ENCODE results near the gene INPP5A.
"Not testable (repeated sequence)": the region's sequence is repeated elsewhere in the genome, so short reads cannot be mapped to it uniquely, and the experiment has no call there.

Gene INPP5A

DNA sequence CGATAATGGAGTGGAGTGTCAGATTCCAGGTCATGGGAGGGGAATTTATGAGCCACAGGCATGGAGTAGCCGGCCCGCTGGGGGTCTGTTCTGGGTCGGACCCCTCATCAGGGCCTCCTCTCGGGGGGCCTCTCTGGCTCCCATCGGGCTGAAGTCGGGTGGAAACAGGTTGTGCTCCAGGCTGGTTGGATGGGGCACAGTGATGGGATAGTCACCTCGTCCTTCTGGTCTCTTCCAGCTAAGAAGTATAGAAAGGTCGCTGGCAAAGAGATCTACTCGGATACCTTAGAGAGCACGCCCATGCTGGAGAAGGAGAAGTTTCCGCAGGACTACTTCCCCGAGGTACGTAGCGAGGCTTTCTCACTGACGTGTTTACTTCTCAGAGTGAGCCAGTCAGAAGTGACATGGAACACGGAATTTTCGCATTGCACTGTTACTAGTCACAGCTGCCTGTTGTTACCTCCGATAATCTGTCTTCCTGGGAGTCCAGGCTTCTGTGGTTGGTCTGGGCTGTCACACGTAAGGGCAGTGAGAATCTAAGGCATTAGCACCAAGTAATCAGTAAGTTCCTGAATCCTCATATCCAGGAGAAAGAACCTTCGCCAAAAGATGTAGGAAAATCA lies 160.1 kb downstream of the INPP5A start:
- no peak for DNase-seq

- DNase-seq: no peak
These were observed 160.7 kb downstream of the INPP5A start for GRCh38 chr10:132698211-132698751.

- no peak for DNase-seq
These were observed 161.3 kb downstream of the INPP5A start for GRCh38 chr10:132698761-132699391.

DNA sequence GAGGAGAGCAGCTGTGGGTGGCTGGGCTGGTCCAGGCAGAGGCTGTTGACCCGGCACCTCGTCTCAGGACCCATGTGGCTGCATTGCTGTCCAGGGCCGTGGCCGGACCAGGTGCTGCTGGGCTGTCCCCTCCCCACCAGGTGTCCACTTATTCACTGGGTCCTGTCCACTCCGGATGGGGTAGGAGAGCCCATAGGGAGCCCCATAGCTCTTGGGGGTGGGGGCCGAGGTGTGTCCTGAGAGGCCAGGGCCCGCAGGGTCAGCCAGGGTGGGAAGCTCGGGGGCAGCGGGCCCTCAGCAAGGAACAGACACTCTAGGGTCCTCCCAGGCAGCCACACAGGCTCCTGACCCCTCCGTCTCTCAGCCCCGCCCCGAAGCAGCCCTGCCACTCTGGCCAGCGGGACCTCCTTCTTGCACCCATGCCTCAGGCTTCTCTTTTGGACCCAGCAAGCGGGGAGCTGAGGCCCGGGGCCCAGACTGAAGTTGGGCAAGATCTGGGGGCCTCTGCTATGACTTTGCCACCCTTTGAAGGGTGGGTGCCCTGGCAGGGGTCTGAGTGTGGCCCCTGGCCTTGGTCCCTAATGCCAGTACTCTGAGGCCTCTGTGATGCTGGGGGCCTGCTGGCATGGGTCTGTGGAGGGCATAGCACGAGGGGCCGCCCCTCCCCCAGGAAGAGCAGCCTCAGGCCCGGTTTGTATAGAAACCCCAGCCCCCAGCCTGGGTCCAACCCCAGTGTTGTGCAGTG lies 162.0 kb downstream of the INPP5A start:
- no peak for DNase-seq

DNA sequence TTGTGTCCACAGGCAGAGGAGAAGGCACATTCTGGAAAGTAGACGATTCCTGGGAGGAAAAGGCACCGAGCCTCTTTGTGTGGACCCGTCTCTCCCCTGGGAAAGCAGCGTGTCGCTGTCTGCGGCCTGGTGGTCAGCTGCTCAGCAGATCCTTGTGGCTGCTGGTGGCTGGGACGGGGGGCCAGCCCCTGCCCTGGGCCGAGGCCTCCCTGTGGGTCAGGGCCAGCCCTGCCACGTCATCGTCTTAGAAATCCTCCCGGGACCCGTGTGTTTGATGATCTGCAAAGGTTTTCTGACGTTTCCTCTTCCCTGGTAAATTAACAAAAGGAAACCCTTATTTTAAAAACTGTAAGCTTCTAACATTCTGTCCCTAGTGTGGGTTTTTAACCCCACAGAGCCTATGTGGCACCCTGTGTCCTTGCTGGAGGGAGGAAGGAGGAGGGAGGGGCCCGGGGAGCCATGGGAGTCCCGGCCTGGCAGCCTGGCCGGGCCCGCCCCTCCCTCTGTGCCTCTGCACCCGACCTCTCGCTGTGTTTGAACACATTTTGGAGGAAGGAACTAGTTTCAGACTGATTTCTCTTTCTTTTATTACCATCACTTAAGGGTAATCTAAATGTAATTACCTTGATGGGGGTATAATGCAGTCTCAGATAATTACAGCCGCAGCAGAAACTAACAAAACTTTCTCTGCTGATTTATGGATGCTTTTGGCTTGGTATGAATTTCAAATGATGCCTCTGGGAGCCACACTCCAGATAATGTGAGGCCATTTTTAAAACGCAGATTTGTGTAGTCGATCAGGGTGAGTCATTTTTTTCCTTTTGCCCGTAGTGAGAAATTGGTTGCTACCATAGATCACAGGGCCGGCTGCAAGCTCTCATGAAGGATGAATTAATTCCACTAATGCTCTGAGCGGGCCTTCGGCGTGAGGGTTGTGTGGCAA lies 162.8 kb downstream of the INPP5A start:
- DNase-seq: no peak

- no peak for DNase-seq
These were observed 163.7 kb downstream of the INPP5A start for GRCh38 chr10:132701099-132701845.

GRCh38 chr10:132701846-132702190 lies 164.2 kb downstream of the INPP5A start:
- DNase-seq: no peak

DNA sequence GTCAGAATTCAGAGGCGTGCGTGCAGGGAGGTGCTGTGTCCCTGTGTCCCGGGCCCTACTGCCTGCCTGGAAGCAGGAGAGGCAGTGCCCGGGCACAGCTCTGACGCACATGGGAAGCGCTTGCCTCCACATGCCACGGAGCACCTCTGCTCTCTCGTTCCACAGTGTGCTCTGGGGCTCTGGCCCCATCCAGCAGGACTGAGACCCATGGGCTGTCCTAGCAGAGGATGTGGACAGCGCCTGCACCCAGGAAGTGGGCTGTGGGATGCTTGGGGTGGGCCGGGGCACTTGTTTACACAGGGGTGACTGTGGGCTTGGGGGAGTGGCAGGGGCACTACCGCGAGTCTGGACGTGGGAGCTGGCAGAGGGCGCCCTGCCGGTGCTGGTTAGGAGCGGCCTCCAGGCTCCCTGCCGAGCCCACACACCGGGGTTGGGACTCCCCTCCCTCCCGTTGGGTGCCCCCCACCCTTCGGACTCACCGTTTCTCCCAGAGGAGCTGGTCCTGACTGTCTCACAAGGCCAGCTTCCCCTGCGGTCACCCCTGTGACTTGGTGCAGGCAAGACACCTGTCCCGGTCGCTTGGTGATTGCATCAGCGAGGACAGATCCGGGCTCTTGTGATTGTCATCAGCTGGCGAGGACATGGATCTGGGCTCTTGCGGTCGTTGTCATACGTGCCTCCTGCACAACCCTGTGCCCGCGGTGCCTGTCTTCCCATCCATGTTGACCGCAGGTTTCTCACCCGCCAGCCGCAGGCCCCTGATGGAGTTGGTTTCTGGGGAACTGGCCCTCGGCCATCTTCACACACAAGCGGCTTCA lies 165.2 kb downstream of the INPP5A start:
- DNase-seq: no peak

DNA sequence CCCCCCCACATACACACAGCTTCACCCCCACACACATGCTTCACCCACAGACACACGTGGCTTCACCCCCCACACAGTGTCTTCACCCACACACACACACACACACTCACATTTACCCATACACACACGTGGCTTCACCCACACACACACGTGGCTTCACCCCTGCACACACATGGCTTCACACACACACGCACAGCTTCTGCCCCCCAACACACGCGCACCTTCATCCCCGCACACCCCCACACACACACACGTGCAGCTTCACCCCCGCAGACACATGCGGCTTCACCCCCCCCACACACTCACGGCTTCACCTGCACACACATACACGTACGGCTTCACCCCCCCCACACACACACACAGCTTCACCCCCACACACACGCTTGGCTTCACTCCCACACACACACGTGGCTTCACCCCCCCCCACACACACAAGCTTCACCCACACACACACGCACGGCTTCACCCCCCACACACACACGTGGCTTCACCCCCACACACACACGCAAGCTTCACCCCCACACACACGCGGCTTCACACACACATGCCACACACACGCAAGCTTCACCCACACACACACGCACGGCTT lies 165.9 kb downstream of the INPP5A start:
- DNase-seq: no peak

- DNase-seq: no peak
These were observed 166.6 kb downstream of the INPP5A start for GRCh38 chr10:132704008-132704814.

DNA sequence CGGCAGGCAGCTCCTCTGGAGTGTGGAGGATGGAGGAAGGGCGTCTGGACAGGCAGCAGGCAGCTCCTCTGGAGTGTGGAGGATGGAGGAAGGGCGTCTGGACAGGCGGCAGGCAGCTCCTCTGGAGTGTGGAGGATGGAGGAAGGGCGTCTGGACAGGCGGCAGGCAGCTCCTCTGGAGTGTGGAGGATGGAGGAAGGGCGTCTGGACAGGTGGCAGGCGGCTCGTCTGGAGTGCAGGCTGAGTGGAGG lies 167.2 kb downstream of the INPP5A start:
- DNase-seq: not testable (repeated sequence)

DNA sequence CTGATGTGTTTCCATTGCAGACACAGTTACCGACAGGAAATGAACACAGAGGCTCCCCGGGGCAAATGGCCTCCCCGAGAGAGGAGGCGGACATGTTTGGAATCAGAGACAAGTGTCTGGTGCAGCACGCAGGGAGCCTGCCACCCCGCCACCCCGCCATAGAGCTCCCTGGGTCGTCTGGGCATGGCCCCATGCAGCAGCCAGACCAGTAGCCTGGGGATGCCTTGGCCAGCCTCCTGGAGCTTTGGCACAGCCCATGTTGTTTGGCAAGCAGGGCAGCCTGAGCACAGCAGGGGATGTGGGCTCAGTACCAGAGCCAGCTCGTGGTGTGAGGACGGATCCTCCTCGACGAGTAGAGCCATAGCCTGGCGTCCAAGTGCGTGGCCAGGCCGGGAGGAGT lies 167.6 kb downstream of the INPP5A start:
- DNase-seq: no peak

- no peak for DNase-seq
These were observed 168.4 kb downstream of the INPP5A start for GRCh38 chr10:132705943-132706342.

- no peak for DNase-seq
These were observed 169.1 kb downstream of the INPP5A start for GRCh38 chr10:132706701-132707100.

DNA sequence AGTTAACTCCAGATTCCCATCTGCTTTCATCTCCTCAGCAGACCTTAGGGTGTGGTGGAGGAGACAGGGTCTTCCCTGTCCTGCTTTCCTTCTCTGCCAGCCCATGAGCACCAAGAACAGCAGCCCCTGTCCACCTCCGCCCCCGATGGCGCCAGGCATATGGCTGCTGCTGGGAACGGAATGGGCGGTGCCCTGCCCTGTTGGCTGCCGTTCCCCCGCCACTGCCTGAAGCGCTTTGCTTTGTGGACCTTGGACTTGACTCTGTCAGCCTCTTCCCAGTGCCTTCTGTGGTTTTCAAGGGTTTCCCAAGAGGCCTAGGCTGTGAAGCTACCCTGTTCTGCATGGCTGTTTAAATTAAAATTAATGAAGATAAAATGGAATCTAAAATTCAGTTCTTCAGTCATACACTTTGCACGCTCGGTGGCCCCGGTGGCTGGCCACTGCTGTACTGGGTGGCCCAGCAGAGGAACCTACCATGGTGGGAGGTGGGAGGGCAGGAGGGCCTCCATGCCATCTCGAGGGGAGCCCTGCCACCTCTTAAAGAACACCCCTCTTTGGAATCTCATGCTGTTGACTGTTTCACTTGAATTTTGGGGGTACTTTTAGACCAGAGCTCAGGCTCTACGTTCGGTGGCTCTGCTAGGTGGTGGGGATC lies 169.7 kb downstream of the INPP5A start:
- DNase-seq: no peak

DNA sequence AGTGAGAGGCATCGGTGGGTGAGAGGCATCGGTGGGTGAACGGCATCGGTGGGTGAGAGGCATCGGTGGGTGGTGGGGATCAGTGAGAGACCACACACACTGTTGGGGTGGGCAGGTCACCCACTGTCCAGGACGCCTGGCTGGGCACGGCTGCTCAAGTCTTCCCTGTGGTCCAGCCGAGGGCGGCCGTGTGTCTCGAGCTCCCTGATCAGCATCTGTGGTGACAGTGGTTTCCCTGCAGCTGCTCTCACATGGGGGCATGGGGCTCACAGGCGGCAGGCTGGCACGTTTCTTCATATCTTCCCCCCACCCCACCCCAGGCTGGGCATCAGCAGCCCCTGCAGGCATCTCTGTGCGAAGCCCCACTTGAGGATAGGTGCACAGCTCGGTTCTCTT lies 170.2 kb downstream of the INPP5A start:
- DNase-seq: no peak

DNA sequence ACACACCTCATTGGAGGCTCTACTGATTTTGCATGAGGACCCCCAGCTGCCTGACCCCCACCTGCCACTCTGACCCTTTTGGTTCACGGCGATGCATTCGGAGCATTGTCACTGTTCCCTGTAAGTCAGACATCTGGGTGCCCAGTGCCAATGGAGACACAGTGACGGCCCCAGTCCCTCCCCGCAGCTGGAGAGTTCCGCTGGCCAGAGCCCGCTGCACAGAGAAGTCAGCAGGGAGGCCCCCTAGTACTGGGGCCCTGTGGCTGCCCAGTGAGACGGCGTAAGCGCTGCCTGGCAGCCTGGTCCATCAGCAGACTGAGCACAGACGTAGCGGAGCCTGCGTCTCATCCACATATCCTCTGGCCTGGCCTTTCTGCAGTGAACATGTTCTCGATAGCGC lies 170.9 kb downstream of the INPP5A start:
- no peak for DNase-seq

DNA sequence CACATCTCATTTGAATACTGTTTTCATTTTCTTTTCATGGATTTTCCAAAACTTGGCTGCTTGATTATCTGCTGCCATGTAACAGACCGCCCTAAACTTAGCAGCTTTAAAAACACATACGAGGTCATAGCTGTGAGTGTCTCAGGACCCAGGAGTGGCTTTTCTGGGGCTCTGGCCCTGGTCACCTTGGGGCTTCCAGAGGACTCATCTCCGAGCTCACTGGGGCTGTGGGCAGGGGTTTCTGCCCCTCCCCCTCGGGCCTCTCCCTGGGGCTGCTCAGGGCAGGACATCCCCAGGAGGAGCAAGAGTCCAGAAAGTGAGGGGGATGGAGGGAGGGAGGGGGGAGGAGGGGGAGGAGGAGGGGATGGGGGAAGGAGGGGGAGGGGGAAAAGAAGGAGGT lies 171.3 kb downstream of the INPP5A start:
- DNase-seq: no peak

DNA sequence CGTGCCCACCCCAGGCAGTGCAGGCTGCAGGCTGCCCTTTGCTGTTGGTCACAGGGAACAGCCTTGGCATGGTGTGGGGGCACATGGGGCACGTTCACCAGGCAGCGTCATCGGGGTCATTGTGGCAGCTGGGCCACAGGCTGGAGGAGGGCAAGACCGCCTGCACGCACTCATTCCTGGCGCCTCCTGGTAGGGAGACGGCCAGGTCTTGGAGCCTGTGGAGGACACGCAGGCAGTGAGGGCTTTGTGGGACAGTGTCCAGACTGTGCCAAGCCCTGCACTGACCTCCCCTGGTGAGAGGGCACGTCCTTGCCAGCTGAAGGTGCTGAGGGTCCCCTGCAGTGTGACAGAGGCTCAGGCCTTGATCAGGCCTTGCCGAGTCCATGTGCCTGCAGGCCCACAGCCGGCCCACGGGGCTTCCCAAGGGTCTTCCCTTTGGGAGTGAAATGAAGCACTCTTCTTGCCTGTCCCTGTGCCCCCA lies 171.9 kb downstream of the INPP5A start:
- DNase-seq: no peak
